Heart right ventricle (tissue), 16 donors: ENCODE data around the gene PRMT7. TPM values are rescaled to one million over a fixed set of nuclear protein-coding genes. Genes with fewer than 3 reads are reported as not detected.
"Not testable (repeated sequence)": the region's sequence is repeated elsewhere in the genome, so short reads cannot be mapped to it uniquely, and the experiment has no call there.

ENCODE experiments used
- ATAC-seq, 8 donors: fragments of 200-7000 bp; cut with Tn5 transposase; one replicate each; pipeline ENCODE4 v1.9.1; 2020; ENCODE audit warnings: mild to moderate bottlenecking in 8 of 8, moderate library complexity in 8 of 8, moderate number of reproducible peaks in 1 of 8
- DNase-seq, 2 donors: peaks; one replicate each; pipeline ENCODE4 v3.0.0-alpha.2; 2020
- H3K27ac ChIP-seq, 10 donors: fragments of 200-600 bp; sonication (generic) in 2 of 10; one replicate each; pipeline versions ENCODE4 v1.5.0 to v1.8.0; 2020 to 2022; ENCODE audit warnings: mild to moderate bottlenecking in 3 of 10
- H3K27me3 ChIP-seq, 7 donors: fragments of 200-600 bp; one replicate each; pipeline ENCODE4 v1.8.0; 2021 to 2022; ENCODE audit warnings: mild to moderate bottlenecking in 2 of 7
- H3K36me3 ChIP-seq, 9 donors: fragments of 200-600 bp; sonication (generic) in 1 of 9; one replicate each; pipeline versions ENCODE4 v1.5.0 to v1.8.0; 2020 to 2022; ENCODE audit warnings: mild to moderate bottlenecking in 2 of 9
- H3K4me1 ChIP-seq, 9 donors: fragments of 200-600 bp; sonication (generic) in 1 of 9; one replicate each; pipeline versions ENCODE4 v1.5.0 to v1.8.0; 2020 to 2022; ENCODE audit warnings: mild to moderate bottlenecking in 4 of 9
- H3K4me3 ChIP-seq, 10 donors: fragments of 200-600 bp; sonication (generic) in 2 of 10; one replicate each; pipeline versions ENCODE4 v1.5.0 to v1.8.0; 2020 to 2022; ENCODE audit warnings: mild to moderate bottlenecking in 7 of 10, moderate library complexity in 2 of 10
- H3K9me3 ChIP-seq, 11 donors: fragments of 200-600 bp in 10 of 11; sonication (generic) in 2 of 11; one replicate each; pipeline versions ENCODE4 v1.5.0 to v1.8.0; 2013 to 2022; ENCODE audit warnings: mild to moderate bottlenecking in 2 of 11, control low read depth in 1 of 11, moderate library complexity in 1 of 11
- CTCF ChIP-seq, 9 donors: fragments of 200-600 bp; sonication (generic) in 2 of 9; IDR thresholded peaks; one replicate each; pipeline versions ENCODE4 v1.5.0 to v1.8.0; 2021 to 2022; ENCODE audit warnings: antibody characterized with exemption in 9 of 9, mild to moderate bottlenecking in 5 of 9, moderate library complexity in 1 of 9
- WGBS, 2 donors: extraction: QIAGEN DNeasy Blood & Tissue Kit; methylation state at CpG; one replicate each; pipeline ENCODE4 v1.1.7; 2013; ENCODE audit warnings: inconsistent platforms in 1 of 2; 5-methylcytosine and 5-hydroxymethylcytosine counted together
- intact Hi-C, 10 donors: fragments of 100-400 bp; cut with DNase I; formaldehyde crosslinking; loops; one replicate each; pipeline versions ENCODE4 v1.11.1 to v1.14.2; 2022
- polyA plus RNA-seq, 2 donors: library from polyadenylated mRNA; stranded (reverse); fragments of 200-250 nt; gene quantifications; one replicate each; pipeline ENCODE4 v1.2.3, GENCODE V29; 2013
- total RNA-seq, 10 donors: library from RNA; stranded (reverse); fragmentation: NEBNext Ultra II Directional in 3 of 10; extraction: Animal tissue kit (Norgen Biotek cat#: 25700) in 3 of 10; gene quantifications; one replicate each; pipeline versions ENCODE4 v1.2.1 to v1.2.4, GENCODE V29; 2021 to 2023
- donor health status: Arrhythmogenic right ventricular cardiomyopathy.
- donor health status: ischemic (EF 13 %, LVEDD 7.1; RV severe dilation, severe dysfunction).
- donor health status: healthy with polysubstance abuse.
- donor health status: DM: no; HTN: yes; CAD: no.
- donor health status: DM: no; HTN: no; CAD: no.
- donor health status: ischemic (EF 25% LVEDD 6.9; RV normal size, moderate dysfunction).
- donor health status: ischemic (EF 25% LVEDD 5.7; RV mildly dilated, moderate dysfunction).
- donor health status: healthy.
- donor health status: DM: yes; HTN: yes; CAD: no.
- donor health status: Ischemic cardiomyopathy.
- donor health status: ischemic (EF 35%, LVEDD 5.7; RV mildly dilated, moderate dysfunction).
- donor health status: nonischemic (EF 11% LVEDD 7.7; RV severe dilation, severe dysfunction).
- donor health status: DM: yes; HTN: yes; CAD: no.
- donor health status: PGD.
- donor health status: ischemic (EF 29% LVEDD 5.4; RV normal size, mild dysfunction).
- donor health status: nonischemic (EF 23%, LVEDD 6.1; RV moderate dilation, normal function).

PRMT7 gene
- total and polyA plus RNA-seq, 12 donors = 18.1 to 57.8 (median 30.7) TPM

GRCh38 chr16:68287276-68288251 is 23.3 kb upstream of the PRMT7 start:
- 77 to 85% methylated on average over 11 of the region's 11 CpGs for WGBS, 2 donors
- intact Hi-C loops = loop anchor here in 1 of 10 donors (2.0 kb wide), 1 partner anchor 23 kb away; the partner anchor contains the start of genes PRMT7 and SLC7A6OS
- Histone ChIP-seq H3K4me3 (no peak overlapping the region), H3K27ac (peak overlapping the region; percentile 52 to 88 (median 76)), H3K27me3 (no peaks in the 10 kb centered on the region), H3K9me3 (no peaks in the 10 kb centered on the region), H3K4me1 (peaks cover 43 to 97% (median 89%) of the 10 kb centered on the region in 9 donors), H3K36me3 (peaks cover 0 to 59% (median 22%) of the 10 kb centered on the region in 9 donors)
- ATAC-seq = peak; percentile 59 to 83 (median 70)
- DNase-seq = peak; percentile 68 to 77
- peak in 2 of 9 donors; percentile 12 to 15 for TF ChIP-seq CTCF (IDR thresholded peaks at IDR 0.05)

GRCh38 chr16:68288252-68288650 is 22.6 kb upstream of the PRMT7 start:
- Histone ChIP-seq H3K9me3 (no peaks in the 10 kb centered on the region), H3K4me1 (peaks cover 41 to 91% (median 82%) of the 10 kb centered on the region in 9 donors), H3K4me3 (no peak overlapping the region), H3K27me3 (no peaks in the 10 kb centered on the region), H3K27ac (peak overlapping the region; percentile 52 to 88 (median 76)), H3K36me3 (peaks cover 0 to 59% (median 28%) of the 10 kb centered on the region in 9 donors)
- DNase-seq = no peak
- ATAC-seq = peak in 1 of 8 donors; percentile 1
- no peak for TF ChIP-seq CTCF (IDR thresholded peaks at IDR 0.05)
- 81 to 87% methylated on average over 1 of the region's 1 CpG for WGBS, 2 donors
- intact Hi-C loops = loop anchor here in 1 of 10 donors (2.0 kb wide), 1 partner anchor 23 kb away; the partner anchor contains the start of genes PRMT7 and SLC7A6OS

GRCh38 chr16:68288796-68289195 is 22.0 kb upstream of the PRMT7 start:
- not testable (repeated sequence) for H3K9me3 ChIP-seq, H3K27me3 ChIP-seq, DNase-seq, ATAC-seq, H3K4me3 ChIP-seq
- H3K4me1 ChIP-seq = peaks cover 38 to 85% (median 77%) of the 10 kb centered on the region in 9 donors
- peaks cover 0 to 64% (median 33%) of the 10 kb centered on the region in 9 donors for H3K36me3 ChIP-seq
- peak overlapping the region in 9 of 10 donors; percentile 66 to 88 (median 80) for H3K27ac ChIP-seq
- WGBS, 2 donors = 89 to 95% methylated on average over 9 of the region's 9 CpGs
- intact Hi-C loops = loop anchor here in 1 of 10 donors (2.0 kb wide), 1 partner anchor 22 kb away; the partner anchor contains the start of genes PRMT7 and SLC7A6OS

GRCh38 chr16:68289202-68289601 is 21.6 kb upstream of the PRMT7 start:
- 91% methylated on average over 2 of the region's 2 CpGs for WGBS, 2 donors
- no peak for TF ChIP-seq CTCF (IDR thresholded peaks at IDR 0.05)
- no peak for DNase-seq
- Histone ChIP-seq H3K9me3 (no peaks in the 10 kb centered on the region), H3K4me1 (peaks cover 38 to 81% (median 72%) of the 10 kb centered on the region in 9 donors), H3K27ac (peak overlapping the region; percentile 21 to 88 (median 78)), H3K4me3 (no peak overlapping the region), H3K27me3 (no peaks in the 10 kb centered on the region), H3K36me3 (peaks cover 0 to 68% (median 36%) of the 10 kb centered on the region in 9 donors)
- ATAC-seq = no peak
- intact Hi-C loops = loop anchor here in 1 of 10 donors (2.0 kb wide), 1 partner anchor 22 kb away; the partner anchor contains the start of genes PRMT7 and SLC7A6OS
